ENCODE measurements around the gene SP1.
"Not testable (repeated sequence)": the region's sequence is repeated elsewhere in the genome, so short reads cannot be mapped to it uniquely, and the experiment has no call there.

Gene SP1

DNA sequence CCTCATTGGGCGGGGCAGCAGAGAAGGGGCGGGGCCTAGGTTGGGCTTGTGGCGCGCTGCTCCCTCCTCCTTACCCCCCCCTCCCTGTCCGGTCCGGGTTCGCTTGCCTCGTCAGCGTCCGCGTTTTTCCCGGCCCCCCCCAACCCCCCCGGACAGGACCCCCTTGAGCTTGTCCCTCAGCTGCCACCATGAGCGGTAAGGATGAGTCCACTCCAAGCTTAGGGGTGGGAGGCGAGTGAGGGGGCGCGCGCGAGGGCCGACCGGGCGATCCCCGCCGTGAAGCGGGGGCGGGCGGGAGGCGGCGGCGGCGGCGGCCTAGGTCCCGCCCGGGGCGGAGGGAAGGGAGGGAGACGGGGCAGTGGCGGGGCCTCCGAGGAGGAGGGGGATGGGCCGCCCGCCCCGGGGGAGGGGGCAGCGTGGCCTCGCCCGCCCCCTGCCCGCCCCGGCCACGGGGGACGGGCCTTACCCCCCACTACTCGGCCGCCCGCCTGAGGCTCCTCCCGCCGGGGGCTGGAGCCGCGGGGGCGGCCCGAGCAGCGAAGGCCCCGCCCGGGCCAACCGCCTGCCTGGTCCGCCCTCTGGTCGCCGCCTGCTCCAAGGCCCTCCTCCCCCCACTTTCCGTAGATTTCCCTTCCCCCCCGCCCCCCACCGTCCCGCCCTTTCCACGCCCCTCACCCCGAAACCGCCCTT, at the start of gene SP1:
SP1 (plus strand) TSS at position 73 of the 690 bp plus-strand sequence; CDS start at position 189, 116 bp downstream.
- in situ Hi-C loops (cut with HindIII; ENCODE audit: low pct_ligation_motif_present, low pct_unique_long_range_greater_than_20kb, low sequenced_read_pairs) = no loop called here
- DNase-seq = peak; percentile 97

DNA sequence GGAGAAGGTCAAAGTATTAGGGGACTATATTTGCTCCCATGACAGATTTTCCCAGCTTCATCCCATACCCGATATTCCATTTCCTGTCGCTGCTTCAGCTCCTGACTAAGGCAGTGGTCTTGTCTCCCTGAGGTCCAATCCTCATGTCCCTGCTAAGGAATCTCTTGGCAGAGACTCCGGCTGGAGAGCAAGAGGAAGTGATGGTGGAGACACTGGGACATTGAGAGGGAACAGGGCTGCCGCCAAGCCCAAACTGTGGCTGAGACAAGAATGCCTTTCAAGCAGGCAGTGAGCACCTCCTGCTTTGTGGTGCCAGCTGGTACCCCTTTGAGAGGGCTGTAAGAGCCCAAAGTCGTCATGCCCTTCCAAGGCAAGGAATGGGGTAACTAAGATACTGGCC, 49.3 kb upstream of the SP1 start:
- DNase-seq = no peak
- in situ Hi-C loops (cut with HindIII; ENCODE audit: low pct_ligation_motif_present, low pct_unique_long_range_greater_than_20kb, low sequenced_read_pairs) = no loop called here

DNA sequence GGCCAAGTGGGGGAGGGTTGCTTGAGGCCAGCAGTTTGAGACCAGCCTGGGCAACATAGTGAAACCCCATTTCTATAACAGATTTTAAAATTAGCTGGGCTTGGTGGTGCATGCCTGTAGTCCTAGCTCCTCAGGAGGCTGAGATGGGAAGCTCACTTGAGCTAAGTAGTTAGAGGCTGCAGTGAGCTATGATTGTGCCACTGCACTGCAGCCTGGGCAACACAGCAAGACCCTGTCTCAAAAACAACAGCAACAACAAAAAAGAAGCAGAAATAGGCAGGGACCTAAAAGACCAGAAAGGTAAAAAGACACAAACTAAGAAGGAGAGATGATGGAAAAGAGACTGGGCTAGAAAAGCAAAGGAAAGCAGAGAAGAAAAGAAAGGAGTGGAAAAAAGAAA, 47.6 kb upstream of the SP1 start:
- DNase-seq; in situ Hi-C loops (cut with HindIII; ENCODE audit: low pct_ligation_motif_present, low pct_unique_long_range_greater_than_20kb, low sequenced_read_pairs): not testable (repeated sequence)

- no peak for DNase-seq
- in situ Hi-C loops (cut with HindIII; ENCODE audit: low pct_ligation_motif_present, low pct_unique_long_range_greater_than_20kb, low sequenced_read_pairs) = no loop called here
Measured at GRCh38 chr12:53332744-53333143, 47.2 kb upstream of the SP1 start.

- no peak for DNase-seq
- in situ Hi-C loops (cut with HindIII; ENCODE audit: low pct_ligation_motif_present, low pct_unique_long_range_greater_than_20kb, low sequenced_read_pairs) = no loop called here
Measured at GRCh38 chr12:53333289-53333688, 46.7 kb upstream of the SP1 start.

DNA sequence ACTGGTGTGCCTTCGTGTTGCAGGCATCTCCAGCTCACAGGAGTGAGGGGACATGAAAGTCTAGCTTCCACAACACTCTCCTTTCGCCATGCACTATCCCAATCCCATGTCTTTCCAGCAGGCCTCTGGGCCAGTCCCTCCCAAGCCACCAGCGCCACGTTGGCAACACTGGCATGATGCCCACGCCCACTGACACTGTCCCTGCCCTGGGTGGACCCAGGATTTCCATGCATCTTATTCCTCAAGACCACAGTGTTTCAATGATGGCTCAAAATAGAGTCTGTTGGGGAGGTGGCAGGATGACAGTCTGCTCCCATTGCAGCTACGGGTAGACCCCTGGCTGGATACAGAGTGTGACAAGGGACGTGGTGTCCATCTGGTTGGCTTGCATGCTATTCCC, 46.1 kb upstream of the SP1 start:
- in situ Hi-C loops (cut with HindIII; ENCODE audit: low pct_ligation_motif_present, low pct_unique_long_range_greater_than_20kb, low sequenced_read_pairs) = no loop called here
- DNase-seq = no peak

DNA sequence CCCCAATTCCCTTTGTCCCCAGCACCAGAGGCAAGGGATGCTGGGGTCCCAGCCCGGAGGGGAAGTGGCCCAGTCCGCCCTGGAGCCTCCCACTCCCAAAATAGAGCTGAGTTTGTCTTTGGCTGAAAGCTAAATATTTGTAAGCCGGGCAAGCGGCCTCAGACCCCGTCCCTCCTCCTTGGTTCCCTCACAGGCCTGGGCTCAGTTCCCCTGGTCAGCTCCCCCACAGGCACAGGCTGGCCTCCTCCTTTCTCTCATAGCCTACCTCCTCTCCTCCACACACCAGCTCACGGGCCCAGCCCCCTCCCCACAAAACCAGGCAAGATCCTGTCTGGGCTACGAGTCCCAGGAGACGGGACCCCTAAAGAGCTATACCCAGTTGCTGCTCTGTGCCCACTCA, 45.2 kb upstream of the SP1 start:
- no peak for DNase-seq
- in situ Hi-C loops (cut with HindIII; ENCODE audit: low pct_ligation_motif_present, low pct_unique_long_range_greater_than_20kb, low sequenced_read_pairs) = no loop called here

DNA sequence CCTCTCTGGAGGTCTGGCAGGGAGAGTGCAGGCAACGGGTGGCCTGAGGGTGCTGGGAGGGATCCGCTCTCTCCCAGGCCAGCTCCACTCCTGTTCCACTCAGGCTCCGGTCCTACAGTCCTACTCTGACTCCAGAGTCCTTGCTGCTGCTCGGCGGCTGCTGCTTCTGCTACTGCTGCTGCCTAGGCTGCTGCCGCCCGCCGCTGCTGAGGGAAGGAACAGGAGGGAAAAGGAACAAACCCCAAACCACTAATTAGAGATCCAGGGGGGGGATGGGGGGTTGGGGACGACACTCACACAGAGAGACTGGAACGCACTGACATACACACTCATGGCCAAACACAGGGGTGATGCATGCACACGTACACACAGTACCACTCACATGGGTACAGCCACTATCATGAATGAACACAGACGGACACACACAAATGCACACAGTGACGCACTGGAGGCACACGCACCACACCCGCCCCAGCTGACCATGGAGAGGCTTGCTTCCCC, 43.7 kb upstream of the SP1 start, which contains the start of gene SP7:
SP7 (minus strand) TSS at position 174 of the 501 bp plus-strand sequence. CDS start 708 bp downstream, outside the sequence.
- in situ Hi-C loops (cut with HindIII; ENCODE audit: low pct_ligation_motif_present, low pct_unique_long_range_greater_than_20kb, low sequenced_read_pairs) = no loop called here
- DNase-seq = no peak

- no peak for DNase-seq
- in situ Hi-C loops (cut with HindIII; ENCODE audit: low pct_ligation_motif_present, low pct_unique_long_range_greater_than_20kb, low sequenced_read_pairs) = no loop called here
Measured at GRCh38 chr12:53338017-53338416, 42.0 kb upstream of the SP1 start.

GRCh38 chr12:53338916-53339315, 41.1 kb upstream of the SP1 start:
- no peak for DNase-seq
- in situ Hi-C loops (cut with HindIII; ENCODE audit: low pct_ligation_motif_present, low pct_unique_long_range_greater_than_20kb, low sequenced_read_pairs) = no loop called here

DNA sequence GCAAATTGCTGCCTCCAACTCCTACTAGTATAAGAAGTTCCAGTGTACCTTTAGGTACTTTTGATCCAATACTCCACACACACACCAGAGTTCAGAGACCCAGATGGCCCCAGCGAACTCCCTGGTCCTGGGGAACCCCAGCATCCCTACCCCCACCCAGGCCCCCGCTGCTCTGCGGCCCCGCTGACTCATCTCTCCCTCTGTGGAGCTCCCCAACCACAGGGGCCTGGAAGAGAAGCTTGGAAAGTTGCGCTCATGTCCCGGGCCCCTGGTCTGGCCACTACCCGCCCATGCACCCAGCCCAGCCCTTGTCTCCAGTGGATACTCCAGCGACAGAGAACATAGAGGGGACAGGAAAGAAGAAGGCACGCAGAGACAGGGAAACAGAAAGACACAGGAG, 39.6 kb upstream of the SP1 start:
- in situ Hi-C loops (cut with HindIII; ENCODE audit: low pct_ligation_motif_present, low pct_unique_long_range_greater_than_20kb, low sequenced_read_pairs) = no loop called here
- DNase-seq = no peak

GRCh38 chr12:53343449-53343848, 36.5 kb upstream of the SP1 start:
- no peak for DNase-seq
- in situ Hi-C loops (cut with HindIII; ENCODE audit: low pct_ligation_motif_present, low pct_unique_long_range_greater_than_20kb, low sequenced_read_pairs) = no loop called here

DNA sequence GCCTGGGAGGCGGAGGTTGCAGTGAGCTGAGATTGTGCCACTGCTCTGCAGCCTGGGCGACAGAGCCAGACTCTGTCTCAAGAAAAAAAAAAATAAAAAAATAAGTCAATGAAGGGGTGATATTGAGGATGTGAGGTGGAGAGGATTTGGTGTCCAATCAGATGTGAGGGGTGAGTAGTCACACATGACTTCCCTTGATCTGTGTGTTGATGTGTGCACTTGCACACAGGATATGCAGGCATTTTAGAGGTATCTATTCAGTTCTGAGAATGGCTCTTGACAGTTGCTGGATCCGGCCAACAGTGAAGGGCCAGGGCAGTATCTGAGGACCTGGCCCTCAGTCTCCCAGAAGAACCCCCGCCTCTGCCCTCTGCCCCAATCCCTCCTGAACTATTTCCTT, 36.0 kb upstream of the SP1 start:
- no peak for DNase-seq
- in situ Hi-C loops (cut with HindIII; ENCODE audit: low pct_ligation_motif_present, low pct_unique_long_range_greater_than_20kb, low sequenced_read_pairs) = no loop called here

GRCh38 chr12:53344487-53344823, 35.5 kb upstream of the SP1 start:
- DNase-seq = no peak
- in situ Hi-C loops (cut with HindIII; ENCODE audit: low pct_ligation_motif_present, low pct_unique_long_range_greater_than_20kb, low sequenced_read_pairs) = no loop called here

GRCh38 chr12:53344824-53345485, 35.0 kb upstream of the SP1 start:
- in situ Hi-C loops (cut with HindIII; ENCODE audit: low pct_ligation_motif_present, low pct_unique_long_range_greater_than_20kb, low sequenced_read_pairs) = no loop called here
- peak; percentile 80 for DNase-seq

GRCh38 chr12:53345486-53346188, 34.3 kb upstream of the SP1 start:
- DNase-seq = no peak
- in situ Hi-C loops (cut with HindIII; ENCODE audit: low pct_ligation_motif_present, low pct_unique_long_range_greater_than_20kb, low sequenced_read_pairs) = no loop called here

- DNase-seq = no peak
- in situ Hi-C loops (cut with HindIII; ENCODE audit: low pct_ligation_motif_present, low pct_unique_long_range_greater_than_20kb, low sequenced_read_pairs) = no loop called here
Measured at GRCh38 chr12:53346491-53346890, 33.5 kb upstream of the SP1 start.

- no peak for DNase-seq
- in situ Hi-C loops (cut with HindIII; ENCODE audit: low pct_ligation_motif_present, low pct_unique_long_range_greater_than_20kb, low sequenced_read_pairs) = no loop called here
Measured at GRCh38 chr12:53347905-53348304, 32.1 kb upstream of the SP1 start.

Measured in ACHN (cell line).